Measurements from ENCODE around the gene VTCN1. TPM values are rescaled to one million over a fixed set of nuclear protein-coding genes. Genes with fewer than 3 reads are reported as not detected.

VTCN1 gene
- total and polyA plus RNA-seq, 2 of the 13 experiments (the other 11 are each of a cell fraction or from before 2014, with no cell fraction given), result not detected

GRCh38 chr1:117237726-117238381, 27.1 kb upstream of the VTCN1 start:
- Histone ChIP-seq H3K36me3 (replicated peaks in 1 of 2; ENCODE audit: control insufficient read depth in 1 of 2, insufficient read depth in 2 of 2, low read length in 2 of 2) (no peaks in the 10 kb centered on the region), H3K4me2 (ENCODE audit: low read depth, low read length) (no peak overlapping the region), H3K4me1 (ENCODE audit: insufficient read depth, low read length) (peaks cover 7% of the 10 kb centered on the region), H3K4me3 (replicated peaks in 1 of 3; ENCODE audit: insufficient read depth in 1 of 3, low read depth in 2 of 3, low read length in 3 of 3) (no peak overlapping the region), H3K27me3 (ENCODE audit: control insufficient read depth in 1 of 2, insufficient read depth in 2 of 2, low read length in 2 of 2) (no peaks in the 10 kb centered on the region), H3K79me2 (ENCODE audit: insufficient read depth, low read length) (no peaks in the 10 kb centered on the region), H3K9me3 (ENCODE audit: low read length) (no peaks in the 10 kb centered on the region), H2AFZ (ENCODE audit: low read length) (no peak overlapping the region), H4K20me1 (ENCODE audit: insufficient read depth, low read length) (no peaks in the 10 kb centered on the region), H3K27ac (ENCODE audit: extremely low read length, insufficient read depth, low read length) (no peak overlapping the region), H3K9ac (ENCODE audit: insufficient read depth, low read depth, low read length) (no peak overlapping the region)
- no TSS peak for BruUV-seq (replicated peaks)
- TF ChIP-seq POLR2AphosphoS2 (IDR thresholded peaks at IDR 0.05; ENCODE audit: low read depth, low read length) (no peak), ZNF160 (CRISPR knock-in tag; IDR thresholded peaks at IDR 0.05) (no peak), ZBTB7B (CRISPR knock-in tag; IDR thresholded peaks at IDR 0.05) (no peak), NCOA1 (CRISPR knock-in tag; IDR thresholded peaks at IDR 0.05) (no peak), RFX3 (CRISPR knock-in tag; IDR thresholded peaks at IDR 0.05) (no peak), CREB3 (CRISPR knock-in tag; IDR thresholded peaks at IDR 0.05) (no peak), ZSCAN30 (CRISPR knock-in tag; IDR thresholded peaks at IDR 0.05) (no peak), NFIB (CRISPR knock-in tag; IDR thresholded peaks at IDR 0.05; ENCODE audit: borderline replicate concordance) (no peak)
- ChIA-PET CTCF (ENCODE audit: low intra/inter-chr PET ratio, low total read pairs) (no interaction called here), POLR2A (no interaction called here)
- no peak for DNase-seq (ENCODE audit: low spot score)
- intact Hi-C loops (cut with micrococcal nuclease; ENCODE audit: unreplicated experiment), result no loop called here
- WGBS (ENCODE audit: low lambda C conversion rate), result 3% methylated on average over 1 of the region's 1 CpG
- in situ Hi-C loops (cut with HindIII; ENCODE audit: extremely low pct_ligation_motif_present, low pct_unique_long_range_greater_than_20kb), result no loop called here
- FAIRE-seq, result no peak
- no peak for ATAC-seq

Measured in HepG2 (cell line).